GM12892 (cell line): ENCODE results near the gene SCUBE1.

Experiments
- POLR2A ChIP-seq: IDR thresholded peaks from 2 replicates; pipeline ENCODE4 v1.6.1; 2011; ENCODE audit warnings: low read depth, low read length, control low read depth
- POLR2AphosphoS5 ChIP-seq: IDR thresholded peaks from 2 replicates; pipeline ENCODE4 v1.6.1; 2011; ENCODE audit warnings: low read depth, low read length, control low read depth

DNA sequence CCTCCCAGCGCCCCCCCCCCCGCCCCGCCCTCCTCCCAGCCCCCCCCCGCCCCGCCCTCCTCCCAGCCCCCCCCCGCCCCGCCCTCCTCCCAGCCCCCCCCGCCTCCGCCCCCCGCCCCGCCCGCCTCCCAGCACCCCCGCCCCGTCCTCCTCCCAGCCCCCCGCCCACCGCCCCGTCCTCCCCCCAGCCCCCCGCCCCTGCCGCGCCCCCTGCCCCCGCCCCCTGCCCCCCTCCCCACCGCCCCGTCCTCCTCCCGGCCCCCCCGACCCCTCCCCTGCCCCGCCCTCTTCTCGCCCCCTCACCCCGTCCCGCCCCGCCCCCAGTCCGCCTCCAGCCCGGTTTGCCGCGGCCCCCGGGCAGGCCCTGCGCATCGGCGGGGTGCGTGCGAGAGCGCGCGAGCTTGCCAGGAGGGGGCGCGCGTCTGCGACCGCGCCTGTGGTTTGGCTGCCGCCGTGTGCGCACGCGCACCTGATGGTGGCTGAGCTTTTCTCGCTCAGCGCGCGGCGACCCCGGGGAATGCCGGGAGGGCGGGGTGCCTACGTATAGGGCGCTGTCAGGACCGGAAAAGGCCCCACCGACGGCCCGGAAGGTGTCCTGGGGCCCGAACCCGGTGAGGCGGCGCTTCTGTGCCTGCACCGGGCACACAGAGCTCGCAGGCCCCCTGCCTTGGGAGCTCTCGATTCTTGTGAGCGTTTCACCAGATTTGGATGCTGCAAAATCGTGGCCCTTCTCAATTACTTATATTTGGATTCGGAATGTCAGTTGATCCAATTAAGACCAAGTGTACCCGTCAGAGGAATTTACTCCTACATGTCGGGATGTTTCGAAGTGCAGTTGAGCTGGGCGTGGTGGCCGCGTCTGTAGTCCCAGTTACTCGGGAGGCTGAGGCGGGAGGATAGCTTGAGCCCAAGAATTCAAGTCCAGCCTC is 155.7 kb downstream of the SCUBE1 start:
- TF ChIP-seq POLR2A (peak; percentile 96), POLR2AphosphoS5 (peak; percentile 80)
